MM.1S (cell line): ENCODE results near the gene TBX4.

Experiments used
- CTCF ChIP-seq: fragments of 300-600 bp; sonication (generic); IDR thresholded peaks from 2 replicates; pipeline ENCODE4 v1.5.1; 2016; ENCODE audit warnings: antibody characterized with exemption, low read length, mixed read lengths
- EZH2 ChIP-seq: fragments of 300-600 bp; sonication (generic); optimal IDR thresholded peaks from 2 replicates; pipeline ENCODE3; 2017; ENCODE audit warnings: low read depth, mild to moderate bottlenecking, antibody characterized with exemption, low read length, mixed read lengths
- EZH2phosphoT487 ChIP-seq: fragments of 300-600 bp; sonication (generic); IDR thresholded peaks from 2 replicates; pipeline ENCODE4 v1.6.1; 2018; ENCODE audit warnings: antibody characterized with exemption, low read length

- no peak for TF ChIP-seq CTCF
- TF ChIP-seq EZH2phosphoT487 = no peak
- TF ChIP-seq EZH2 = no peak
Observed at GRCh38 chr17:61425682-61426481, 26.3 kb upstream of the TBX4 start.
